Neural cell (in vitro differentiated cells): Measurements from ENCODE around the gene AKAP10. TPM values are rescaled to one million over a fixed set of nuclear protein-coding genes. Genes with fewer than 3 reads are reported as not detected.

Source experiments
- H2AFZ ChIP-seq: fragments of 200-600, 300-800 bp; sonication (generic), shearing (Covaris generic); 2 replicates; pipeline ENCODE4 v1.6.0; 2014; ENCODE audit warnings: low read depth, mild to moderate bottlenecking, antibody characterized with exemption, low read length, moderate library complexity
- H3F3A ChIP-seq: fragments of 200-600 bp; shearing (Covaris generic); 2 replicates; pipeline ENCODE4 v1.6.1; 2016; ENCODE audit warnings: mild to moderate bottlenecking, moderate library complexity, mixed read lengths, antibody characterized with exemption, low read length; ENCODE audit not compliant: insufficient read depth, poor library complexity, severe bottlenecking
- H3K27ac ChIP-seq: fragments of 200-600, 300-800 bp; sonication (generic), shearing (Covaris generic); 2 replicates; pipeline ENCODE4 v1.5.1; 2014; ENCODE audit warnings: mild to moderate bottlenecking, low read length, moderate library complexity
- H3K27me3 ChIP-seq: fragments of 300-800, 200-600 bp; sonication (generic), shearing (Covaris generic); 2 replicates; pipeline ENCODE4 v1.6.0; 2014; ENCODE audit warnings: mild to moderate bottlenecking, low read depth, low read length, moderate library complexity; ENCODE audit not compliant: insufficient read depth
- H3K36me3 ChIP-seq: fragments of 300-800, 200-600 bp; sonication (generic), shearing (Covaris generic); 2 replicates; pipeline ENCODE4 v1.5.1; 2014; ENCODE audit warnings: mild to moderate bottlenecking, antibody characterized with exemption, low read length, moderate library complexity; ENCODE audit not compliant: insufficient read depth
- H3K4me2 ChIP-seq: fragments of 300-800, 200-600 bp; sonication (generic), shearing (Covaris generic); 2 replicates; pipeline ENCODE4 v1.6.0; 2014; ENCODE audit warnings: mild to moderate bottlenecking, low read length
- H3K4me3 ChIP-seq: fragments of 300-800, 200-600 bp; sonication (generic), shearing (Covaris generic); 2 replicates; pipeline ENCODE4 v1.5.1; 2014; ENCODE audit warnings: mild to moderate bottlenecking, low read length, moderate library complexity
- H3K79me2 ChIP-seq: fragments of 200-600 bp; shearing (Covaris generic); replicated peaks from 2 replicates; pipeline ENCODE4 v1.6.0; 2014; ENCODE audit warnings: mild to moderate bottlenecking, low read length, moderate library complexity; ENCODE audit not compliant: insufficient read depth
- H3K9ac ChIP-seq: fragments of 300-800, 200-600 bp; sonication (generic), shearing (Covaris generic); 2 replicates; pipeline ENCODE4 v1.6.1; 2016; ENCODE audit warnings: mild to moderate bottlenecking, low read length, mixed read lengths
- H3K9me2 ChIP-seq: fragments of 200-600 bp; shearing (Covaris generic); 2 replicates; pipeline ENCODE4 v1.6.1; 2016; ENCODE audit warnings: mild to moderate bottlenecking, low read length, mixed read lengths; ENCODE audit not compliant: insufficient read depth
- H3K9me3 ChIP-seq: fragments of 200-600, 300-800 bp; sonication (generic), shearing (Covaris generic); 2 replicates; pipeline ENCODE4 v1.6.1; 2016; ENCODE audit warnings: mild to moderate bottlenecking, mixed run types, low read length, moderate library complexity, mixed read lengths
- H4K20me1 ChIP-seq: fragments of 200-600 bp; shearing (Covaris generic); 2 replicates; pipeline ENCODE4 v1.6.1; 2016; ENCODE audit warnings: mild to moderate bottlenecking, mixed run types; ENCODE audit not compliant: insufficient read depth
- CTCF ChIP-seq: fragments of 450-650 bp; IDR thresholded peaks from 2 replicates; pipeline ENCODE4 v1.5.1; 2014; ENCODE audit warnings: antibody characterized with exemption, mild to moderate bottlenecking, moderate library complexity; ENCODE audit not compliant: poor library complexity, severe bottlenecking
- EP300 ChIP-seq: fragments of 450-650 bp; conservative IDR thresholded peaks from 2 replicates; pipeline ENCODE4 v1.6.1; 2014; ENCODE audit warnings: antibody characterized with exemption, mild to moderate bottlenecking, moderate library complexity; ENCODE audit not compliant: poor library complexity, severe bottlenecking
- EZH2 ChIP-seq: fragments of 200-600, 300-800 bp; shearing (Covaris generic), sonication (generic); IDR thresholded peaks from 2 replicates; pipeline ENCODE4 v1.6.1; 2014; ENCODE audit warnings: antibody characterized with exemption, low read length, borderline replicate concordance, mild to moderate bottlenecking; ENCODE audit not compliant: insufficient read depth, poor library complexity, severe bottlenecking
- MXI1 ChIP-seq: fragments of 450-650 bp; conservative IDR thresholded peaks from 2 replicates; pipeline ENCODE4 v1.6.1; 2014; ENCODE audit warnings: antibody characterized with exemption, mild to moderate bottlenecking; ENCODE audit not compliant: poor library complexity, severe bottlenecking
- POLR2AphosphoS5 ChIP-seq: IDR thresholded peaks from 2 replicates; pipeline ENCODE4 v1.6.1; 2012
- RAD21 ChIP-seq: fragments of 450-650 bp; conservative IDR thresholded peaks from 2 replicates; pipeline ENCODE4 v1.6.1; 2014; ENCODE audit warnings: antibody characterized with exemption, mild to moderate bottlenecking, moderate library complexity
- REST ChIP-seq: IDR thresholded peaks from 2 replicates; pipeline ENCODE4 v1.6.1; 2012; ENCODE audit warnings: borderline replicate concordance
- SMC3 ChIP-seq: fragments of 450-650 bp; conservative IDR thresholded peaks from 2 replicates; pipeline ENCODE4 v1.6.1; 2014; ENCODE audit warnings: antibody characterized with exemption, mild to moderate bottlenecking, moderate library complexity; ENCODE audit not compliant: poor library complexity
- TAF1 ChIP-seq: IDR thresholded peaks from 2 replicates; pipeline ENCODE4 v1.6.1; 2012; ENCODE audit warnings: low read depth
- polyA plus RNA-seq: library from polyadenylated mRNA; depleted of rRNA; stranded (reverse); fragments of >200 nt; gene quantifications from 2 replicates; pipeline ENCODE4 v1.2.3, GENCODE V29; 2014

AKAP10 gene
- polyA plus RNA-seq, 1 donor from 2014 or later, result 27.3 TPM

- Histone ChIP-seq H3K79me2 (no peaks in the 10 kb centered on the region), H3F3A (no peaks in the 10 kb centered on the region), H3K9me2 (no peaks in the 10 kb centered on the region), H3K27me3 (no peaks in the 10 kb centered on the region), H3K4me2 (no peak overlapping the region), H4K20me1 (no peaks in the 10 kb centered on the region), H3K27ac (no peak overlapping the region), H3K36me3 (no peaks in the 10 kb centered on the region), H3K9ac (no peak overlapping the region), H3K9me3 (no peaks in the 10 kb centered on the region), H2AFZ (no peak overlapping the region), H3K4me3 (no peak overlapping the region)
- no peak for TF ChIP-seq TAF1
- no peak for TF ChIP-seq POLR2AphosphoS5
- TF ChIP-seq EP300, result no peak
- TF ChIP-seq EZH2, result no peak
- TF ChIP-seq MXI1, result no peak
- no peak for TF ChIP-seq CTCF
- no peak for TF ChIP-seq SMC3
- TF ChIP-seq REST, result no peak
- no peak for TF ChIP-seq RAD21
Observed at GRCh38 chr17:19876529-19877161, 101.0 kb downstream of the AKAP10 start.

- no peaks in the 10 kb centered on the region for H3K9me2 ChIP-seq
- H2AFZ ChIP-seq, result no peak overlapping the region
- no peaks in the 10 kb centered on the region for H3K36me3 ChIP-seq
- no peaks in the 10 kb centered on the region for H3K9me3 ChIP-seq
- no peaks in the 10 kb centered on the region for H3K27me3 ChIP-seq
- no peak overlapping the region for H3K4me2 ChIP-seq
- no peak overlapping the region for H3K4me3 ChIP-seq
- H3K9ac ChIP-seq, result no peak overlapping the region
- TF ChIP-seq CTCF (no peak), REST (no peak), TAF1 (no peak), MXI1 (no peak), SMC3 (no peak), POLR2AphosphoS5 (no peak)
- H4K20me1 ChIP-seq, result no peaks in the 10 kb centered on the region
- no peak overlapping the region for H3K27ac ChIP-seq
- no peaks in the 10 kb centered on the region for H3F3A ChIP-seq
- no peaks in the 10 kb centered on the region for H3K79me2 ChIP-seq
Observed at GRCh38 chr17:19874256-19874655, 103.4 kb downstream of the AKAP10 start.
